ENCODE data around the gene ZNF630.
"Not testable (repeated sequence)": the region's sequence is repeated elsewhere in the genome, so short reads cannot be mapped to it uniquely, and the experiment has no call there.

ZNF630 gene

GRCh38 chrX:48058621-48059295, 12.7 kb downstream of the ZNF630 start:
- peaks cover 52% of the 10 kb centered on the region for H3K9me3 ChIP-seq (ENCODE audit: insufficient read depth, low read length)
- no peak for TF ChIP-seq YY1 (IDR thresholded peaks at IDR 0.05; ENCODE audit: insufficient read depth, insufficient read length)
- TF ChIP-seq ZNF274 (IDR thresholded peaks at IDR 0.05; ENCODE audit: low read depth, low read length), result no peak
- TF ChIP-seq SUZ12 (IDR thresholded peaks at IDR 0.05; ENCODE audit: extremely low read depth, insufficient read depth, insufficient read length), result no peak
- DNase-seq (ENCODE audit: low read depth, low spot score), result no peak
- no peaks in the 10 kb centered on the region for H3K4me1 ChIP-seq (ENCODE audit: insufficient read depth, insufficient read length)
- H3K27me3 ChIP-seq (ENCODE audit: insufficient read depth, insufficient read length), result no peaks in the 10 kb centered on the region
- no peak overlapping the region for H3K9ac ChIP-seq (ENCODE audit: insufficient read length, low read depth)
- no peak overlapping the region for H3K4me3 ChIP-seq (ENCODE audit: insufficient read length, low read depth)
- H3K36me3 ChIP-seq (ENCODE audit: insufficient read depth, insufficient read length, low read length), result peaks cover 18% of the 10 kb centered on the region

- no peak overlapping the region for H3K9ac ChIP-seq (ENCODE audit: insufficient read length, low read depth)
These were observed 24.6 kb downstream of the ZNF630 start for GRCh38 chrX:48046846-48047245.

GRCh38 chrX:48045410-48046311, 25.8 kb downstream of the ZNF630 start:
- Histone ChIP-seq H3K9ac (ENCODE audit: insufficient read length, low read depth) (no peak overlapping the region), H3K9me3 (ENCODE audit: insufficient read depth, low read length) (no peaks in the 10 kb centered on the region), H3K4me1 (ENCODE audit: insufficient read depth, insufficient read length) (peaks cover 2% of the 10 kb centered on the region), H3K27me3 (ENCODE audit: insufficient read depth, insufficient read length) (no peaks in the 10 kb centered on the region), H3K4me3 (ENCODE audit: insufficient read length, low read depth) (no peak overlapping the region), H3K36me3 (ENCODE audit: insufficient read depth, insufficient read length, low read length) (no peaks in the 10 kb centered on the region)
- no peak for DNase-seq (ENCODE audit: low read depth, low spot score)
- no peak for TF ChIP-seq ZNF274 (IDR thresholded peaks at IDR 0.05; ENCODE audit: low read depth, low read length)
- no peak for TF ChIP-seq SUZ12 (IDR thresholded peaks at IDR 0.05; ENCODE audit: extremely low read depth, insufficient read depth, insufficient read length)
- TF ChIP-seq YY1 (IDR thresholded peaks at IDR 0.05; ENCODE audit: insufficient read depth, insufficient read length), result no peak

More at GRCh38 chrX:48046846-48047245, 24.6 kb downstream of the ZNF630 start:
- no peak for TF ChIP-seq ZNF274 (IDR thresholded peaks at IDR 0.05; ENCODE audit: low read depth, low read length)
- TF ChIP-seq YY1 (IDR thresholded peaks at IDR 0.05; ENCODE audit: insufficient read depth, insufficient read length), result no peak
- TF ChIP-seq SUZ12 (IDR thresholded peaks at IDR 0.05; ENCODE audit: extremely low read depth, insufficient read depth, insufficient read length), result no peak
- no peaks in the 10 kb centered on the region for H3K9me3 ChIP-seq (ENCODE audit: insufficient read depth, low read length)
- H3K4me3 ChIP-seq (ENCODE audit: insufficient read length, low read depth), result no peak overlapping the region
- H3K4me1 ChIP-seq (ENCODE audit: insufficient read depth, insufficient read length), result peaks cover 2% of the 10 kb centered on the region
- no peak for DNase-seq (ENCODE audit: low read depth, low spot score)
- H3K36me3 ChIP-seq (ENCODE audit: insufficient read depth, insufficient read length, low read length), result no peaks in the 10 kb centered on the region
- no peaks in the 10 kb centered on the region for H3K27me3 ChIP-seq (ENCODE audit: insufficient read depth, insufficient read length)

- DNase-seq (ENCODE audit: low read depth, low spot score), result no peak
- H3K36me3 ChIP-seq (ENCODE audit: insufficient read depth, insufficient read length, low read length), result no peaks in the 10 kb centered on the region
- H3K4me1 ChIP-seq (ENCODE audit: insufficient read depth, insufficient read length), result peaks cover 2% of the 10 kb centered on the region
- TF ChIP-seq ZNF274 (IDR thresholded peaks at IDR 0.05; ENCODE audit: low read depth, low read length) (no peak), SUZ12 (IDR thresholded peaks at IDR 0.05; ENCODE audit: extremely low read depth, insufficient read depth, insufficient read length) (no peak), YY1 (IDR thresholded peaks at IDR 0.05; ENCODE audit: insufficient read depth, insufficient read length) (no peak)
- H3K27me3 ChIP-seq (ENCODE audit: insufficient read depth, insufficient read length), result no peaks in the 10 kb centered on the region
- H3K4me3 ChIP-seq (ENCODE audit: insufficient read length, low read depth), result no peak overlapping the region
- H3K9me3 ChIP-seq (ENCODE audit: insufficient read depth, low read length), result no peaks in the 10 kb centered on the region
- no peak overlapping the region for H3K9ac ChIP-seq (ENCODE audit: insufficient read length, low read depth)
These were observed 28.4 kb downstream of the ZNF630 start for GRCh38 chrX:48043056-48043455.

GRCh38 chrX:48035891-48036290, 35.5 kb downstream of the ZNF630 start:
- Histone ChIP-seq H3K4me1 (ENCODE audit: insufficient read depth, insufficient read length) (no peaks in the 10 kb centered on the region), H3K9me3 (ENCODE audit: insufficient read depth, low read length) (no peaks in the 10 kb centered on the region), H3K36me3 (ENCODE audit: insufficient read depth, insufficient read length, low read length) (no peaks in the 10 kb centered on the region), H3K4me3 (ENCODE audit: insufficient read length, low read depth) (no peak overlapping the region), H3K27me3 (ENCODE audit: insufficient read depth, insufficient read length) (no peaks in the 10 kb centered on the region), H3K9ac (ENCODE audit: insufficient read length, low read depth) (no peak overlapping the region)
- TF ChIP-seq SUZ12 (IDR thresholded peaks at IDR 0.05; ENCODE audit: extremely low read depth, insufficient read depth, insufficient read length), result no peak
- no peak for TF ChIP-seq ZNF274 (IDR thresholded peaks at IDR 0.05; ENCODE audit: low read depth, low read length)
- TF ChIP-seq YY1 (IDR thresholded peaks at IDR 0.05; ENCODE audit: insufficient read depth, insufficient read length), result no peak
- DNase-seq (ENCODE audit: low read depth, low spot score), result no peak

- H3K27me3 ChIP-seq (ENCODE audit: insufficient read depth, insufficient read length); H3K9ac ChIP-seq (ENCODE audit: insufficient read length, low read depth); H3K4me1 ChIP-seq (ENCODE audit: insufficient read depth, insufficient read length); H3K4me3 ChIP-seq (ENCODE audit: insufficient read length, low read depth); H3K9me3 ChIP-seq (ENCODE audit: insufficient read depth, low read length); H3K36me3 ChIP-seq (ENCODE audit: insufficient read depth, insufficient read length, low read length); DNase-seq (ENCODE audit: low read depth, low spot score): not testable (repeated sequence)
These were observed 40.7 kb downstream of the ZNF630 start for GRCh38 chrX:48030641-48031173.

- no peak for DNase-seq (ENCODE audit: low read depth, low spot score)
- Histone ChIP-seq H3K4me1 (ENCODE audit: insufficient read depth, insufficient read length) (no peaks in the 10 kb centered on the region), H3K9ac (ENCODE audit: insufficient read length, low read depth) (no peak overlapping the region), H3K27me3 (ENCODE audit: insufficient read depth, insufficient read length) (no peaks in the 10 kb centered on the region), H3K9me3 (ENCODE audit: insufficient read depth, low read length) (no peaks in the 10 kb centered on the region), H3K36me3 (ENCODE audit: insufficient read depth, insufficient read length, low read length) (no peaks in the 10 kb centered on the region), H3K4me3 (ENCODE audit: insufficient read length, low read depth) (no peak overlapping the region)
- TF ChIP-seq YY1 (IDR thresholded peaks at IDR 0.05; ENCODE audit: insufficient read depth, insufficient read length), result no peak
- TF ChIP-seq ZNF274 (IDR thresholded peaks at IDR 0.05; ENCODE audit: low read depth, low read length), result no peak
- no peak for TF ChIP-seq SUZ12 (IDR thresholded peaks at IDR 0.05; ENCODE audit: extremely low read depth, insufficient read depth, insufficient read length)
These were observed 41.2 kb downstream of the ZNF630 start for GRCh38 chrX:48030237-48030636.

Data from NT2/D1 (cell line).